K562 (cell line): ENCODE results near the gene KLHL6. TPM values are rescaled to one million over a fixed set of nuclear protein-coding genes. Genes with fewer than 3 reads are reported as not detected.

Experiments used
- ADNP ChIP-seq: fragments of 200-800 bp; sonication (Bioruptor generic); IDR thresholded peaks from 2 replicates; pipeline ENCODE4 v1.6.1; 2016; ENCODE audit warnings: missing genetic modification characterization, missing compliant biosample characterization
- HNRNPUL1 ChIP-seq: fragments of 200-400 bp; formaldehyde crosslinking; IDR thresholded peaks from 2 replicates; pipeline ENCODE4 v1.6.1; 2017; ENCODE audit warnings: low read length
- NCOR1 ChIP-seq: fragments of 450-650 bp; IDR thresholded peaks from 2 replicates; pipeline ENCODE4 v1.6.1; 2016; ENCODE audit warnings: mild to moderate bottlenecking, moderate library complexity
- SIN3B ChIP-seq: fragments of 450-650 bp; IDR thresholded peaks from 2 replicates; pipeline ENCODE4 v1.6.1; 2017; ENCODE audit warnings: low read depth, mild to moderate bottlenecking, moderate library complexity
- TAL1 ChIP-seq: fragments of 450-650 bp; IDR thresholded peaks from 2 replicates; pipeline ENCODE4 v1.6.1; 2016; ENCODE audit warnings: mild to moderate bottlenecking
- polyA plus RNA-seq, 8 experiments: library from polyadenylated mRNA; depleted of rRNA in 4 of 8; stranded (reverse) in 5 of 8; unstranded in 3 of 8; fragments of >200 nt; fragmentation: Nextera tagmentation in 2 of 8; fragmentation: Illumina TruSeq in 1 of 8; extraction: Ambion mirVana in 2 of 8; extraction: Trizol in 1 of 8; gene quantifications; 2 replicates each; pipeline versions ENCODE4 v1.2.1 to v1.2.3, GENCODE V29; 2011 to 2014; ENCODE audit warnings: inconsistent platforms in 1 of 8, missing spikeins in 1 of 8
- total RNA-seq, 7 experiments: library from RNA; depleted of rRNA in 6 of 7; stranded (reverse); fragments of >200 nt in 6 of 7; fragmentation: Illumina TruSeq in 2 of 7; extraction: Trizol in 2 of 7; gene quantifications; 2 replicates each; pipeline versions ENCODE4 v1.2.1 to v1.2.3, GENCODE V29; 2011 to 2021; ENCODE audit warnings: low replicate concordance in 1 of 7
- TF ChIP-seq, protein P1 (sequence below): sonication (generic); formaldehyde crosslinking; IDR thresholded peaks from 2 replicates; pipeline ENCODE4 v1.8.1; 2023; ENCODE audit warnings: mild to moderate bottlenecking, missing genetic modification reagents
- TF ChIP-seq, protein P2 (sequence below): fragments of 250-450 bp; sonication (Bioruptor Pico); IDR thresholded peaks from 2 replicates; pipeline ENCODE4 v1.8.0; 2022; ENCODE audit warnings: inconsistent platforms, mild to moderate bottlenecking, moderate library complexity, borderline replicate concordance
- TF ChIP-seq, protein P3 (sequence below): fragments of 450-650 bp; formaldehyde crosslinking; IDR thresholded peaks from 2 replicates; pipeline ENCODE4 v1.4.0; 2020; ENCODE audit warnings: mild to moderate bottlenecking, mixed read lengths
- TF ChIP-seq, protein P4 (sequence below): sonication (generic); formaldehyde crosslinking; IDR thresholded peaks from 2 replicates; pipeline ENCODE4 v1.8.1; 2023; ENCODE audit warnings: mild to moderate bottlenecking, missing genetic modification reagents, moderate library complexity
- TF ChIP-seq, protein P5 (sequence below): sonication (generic); formaldehyde crosslinking; IDR thresholded peaks from 2 replicates; pipeline ENCODE4 v1.8.0; 2022; ENCODE audit warnings: mild to moderate bottlenecking, missing genetic modification reagents

KLHL6 gene
- total and polyA plus RNA-seq, 9 of the 15 experiments (the other 6 are each of a cell fraction or from before 2014, with no cell fraction given), result 0.18 to 2.1 (median 1.4) TPM

DNA sequence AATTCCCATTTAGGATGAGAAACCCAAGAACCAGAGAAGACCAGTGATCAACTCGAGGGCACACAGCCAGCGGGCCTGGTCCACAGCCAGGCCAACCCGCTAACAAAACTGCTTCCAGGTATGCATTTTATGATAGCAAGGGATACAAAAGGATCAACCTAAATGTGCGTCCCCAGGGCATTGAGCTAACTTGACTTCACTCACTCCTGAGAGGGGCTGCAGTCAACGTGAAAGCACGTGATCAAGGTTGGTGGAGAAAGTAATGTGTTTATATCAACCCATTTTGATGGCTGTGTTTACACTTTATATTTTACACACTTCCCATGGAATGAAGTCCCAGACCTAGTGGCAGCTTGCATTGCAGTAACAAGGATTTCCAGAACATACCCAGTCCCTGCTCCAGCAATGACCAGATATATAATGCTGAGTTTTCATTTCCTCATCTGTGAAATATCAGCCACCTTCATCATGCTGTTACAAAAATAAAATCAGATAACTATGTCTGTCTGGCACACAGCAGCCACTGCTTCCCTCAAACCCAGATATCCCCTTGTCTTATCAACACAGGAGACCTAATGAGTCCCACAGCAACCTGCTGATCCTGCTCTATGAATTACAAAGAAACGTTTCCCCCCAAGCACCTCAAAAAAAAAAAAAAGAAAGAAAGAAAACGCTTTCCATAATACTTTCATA lies 2.0 kb downstream of the KLHL6 start (continued):
- TF ChIP-seq SIN3B (no peak), NCOR1 (peak; percentile 57), ADNP (tag) (peak; percentile 39; the same call in 1 of the 2 replicates), TAL1 (peak; percentile 69; the same call in 1 of the 2 replicates), HNRNPUL1 (no peak)
- TF ChIP-seq, protein P1, sequence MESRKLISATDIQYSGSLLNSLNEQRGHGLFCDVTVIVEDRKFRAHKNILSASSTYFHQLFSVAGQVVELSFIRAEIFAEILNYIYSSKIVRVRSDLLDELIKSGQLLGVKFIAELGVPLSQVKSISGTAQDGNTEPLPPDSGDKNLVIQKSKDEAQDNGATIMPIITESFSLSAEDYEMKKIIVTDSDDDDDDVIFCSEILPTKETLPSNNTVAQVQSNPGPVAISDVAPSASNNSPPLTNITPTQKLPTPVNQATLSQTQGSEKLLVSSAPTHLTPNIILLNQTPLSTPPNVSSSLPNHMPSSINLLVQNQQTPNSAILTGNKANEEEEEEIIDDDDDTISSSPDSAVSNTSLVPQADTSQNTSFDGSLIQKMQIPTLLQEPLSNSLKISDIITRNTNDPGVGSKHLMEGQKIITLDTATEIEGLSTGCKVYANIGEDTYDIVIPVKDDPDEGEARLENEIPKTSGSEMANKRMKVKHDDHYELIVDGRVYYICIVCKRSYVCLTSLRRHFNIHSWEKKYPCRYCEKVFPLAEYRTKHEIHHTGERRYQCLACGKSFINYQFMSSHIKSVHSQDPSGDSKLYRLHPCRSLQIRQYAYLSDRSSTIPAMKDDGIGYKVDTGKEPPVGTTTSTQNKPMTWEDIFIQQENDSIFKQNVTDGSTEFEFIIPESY (CRISPR knock-in tag), result peak; percentile 96
- TF ChIP-seq, protein P2, sequence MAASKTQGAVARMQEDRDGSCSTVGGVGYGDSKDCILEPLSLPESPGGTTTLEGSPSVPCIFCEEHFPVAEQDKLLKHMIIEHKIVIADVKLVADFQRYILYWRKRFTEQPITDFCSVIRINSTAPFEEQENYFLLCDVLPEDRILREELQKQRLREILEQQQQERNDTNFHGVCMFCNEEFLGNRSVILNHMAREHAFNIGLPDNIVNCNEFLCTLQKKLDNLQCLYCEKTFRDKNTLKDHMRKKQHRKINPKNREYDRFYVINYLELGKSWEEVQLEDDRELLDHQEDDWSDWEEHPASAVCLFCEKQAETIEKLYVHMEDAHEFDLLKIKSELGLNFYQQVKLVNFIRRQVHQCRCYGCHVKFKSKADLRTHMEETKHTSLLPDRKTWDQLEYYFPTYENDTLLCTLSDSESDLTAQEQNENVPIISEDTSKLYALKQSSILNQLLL (CRISPR knock-in tag), result no peak
- TF ChIP-seq, protein P3, sequence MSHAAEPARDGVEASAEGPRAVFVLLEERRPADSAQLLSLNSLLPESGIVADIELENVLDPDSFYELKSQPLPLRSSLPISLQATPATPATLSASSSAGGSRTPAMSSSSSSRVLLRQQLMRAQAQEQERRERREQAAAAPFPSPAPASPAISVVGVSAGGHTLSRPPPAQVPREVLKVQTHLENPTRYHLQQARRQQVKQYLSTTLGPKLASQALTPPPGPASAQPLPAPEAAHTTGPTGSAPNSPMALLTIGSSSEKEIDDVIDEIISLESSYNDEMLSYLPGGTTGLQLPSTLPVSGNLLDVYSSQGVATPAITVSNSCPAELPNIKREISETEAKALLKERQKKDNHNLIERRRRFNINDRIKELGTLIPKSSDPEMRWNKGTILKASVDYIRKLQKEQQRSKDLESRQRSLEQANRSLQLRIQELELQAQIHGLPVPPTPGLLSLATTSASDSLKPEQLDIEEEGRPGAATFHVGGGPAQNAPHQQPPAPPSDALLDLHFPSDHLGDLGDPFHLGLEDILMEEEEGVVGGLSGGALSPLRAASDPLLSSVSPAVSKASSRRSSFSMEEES (CRISPR knock-in tag), result peak; percentile 90
- TF ChIP-seq, protein P4, sequence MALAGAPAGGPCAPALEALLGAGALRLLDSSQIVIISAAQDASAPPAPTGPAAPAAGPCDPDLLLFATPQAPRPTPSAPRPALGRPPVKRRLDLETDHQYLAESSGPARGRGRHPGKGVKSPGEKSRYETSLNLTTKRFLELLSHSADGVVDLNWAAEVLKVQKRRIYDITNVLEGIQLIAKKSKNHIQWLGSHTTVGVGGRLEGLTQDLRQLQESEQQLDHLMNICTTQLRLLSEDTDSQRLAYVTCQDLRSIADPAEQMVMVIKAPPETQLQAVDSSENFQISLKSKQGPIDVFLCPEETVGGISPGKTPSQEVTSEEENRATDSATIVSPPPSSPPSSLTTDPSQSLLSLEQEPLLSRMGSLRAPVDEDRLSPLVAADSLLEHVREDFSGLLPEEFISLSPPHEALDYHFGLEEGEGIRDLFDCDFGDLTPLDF (CRISPR knock-in tag), result no peak
- TF ChIP-seq, protein P5, sequence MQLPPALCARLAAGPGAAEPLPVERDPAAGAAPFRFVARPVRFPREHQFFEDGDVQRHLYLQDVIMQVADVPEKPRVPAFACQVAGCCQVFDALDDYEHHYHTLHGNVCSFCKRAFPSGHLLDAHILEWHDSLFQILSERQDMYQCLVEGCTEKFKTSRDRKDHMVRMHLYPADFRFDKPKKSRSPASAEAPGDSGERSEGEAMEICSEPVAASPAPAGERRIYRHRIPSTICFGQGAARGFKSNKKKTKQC (CRISPR knock-in tag), result no peak
